Ecto neural progenitor cell (in vitro differentiated cells): Measurements from ENCODE around the gene BMERB1.
"Not testable (repeated sequence)": the region's sequence is repeated elsewhere in the genome, so short reads cannot be mapped to it uniquely, and the experiment has no call there.

Experiments
- DNase-seq: peaks from one replicate; pipeline ENCODE4 v3.0.0-alpha.2; 2018; ENCODE audit warnings: low spot score

The BMERB1 gene

DNA sequence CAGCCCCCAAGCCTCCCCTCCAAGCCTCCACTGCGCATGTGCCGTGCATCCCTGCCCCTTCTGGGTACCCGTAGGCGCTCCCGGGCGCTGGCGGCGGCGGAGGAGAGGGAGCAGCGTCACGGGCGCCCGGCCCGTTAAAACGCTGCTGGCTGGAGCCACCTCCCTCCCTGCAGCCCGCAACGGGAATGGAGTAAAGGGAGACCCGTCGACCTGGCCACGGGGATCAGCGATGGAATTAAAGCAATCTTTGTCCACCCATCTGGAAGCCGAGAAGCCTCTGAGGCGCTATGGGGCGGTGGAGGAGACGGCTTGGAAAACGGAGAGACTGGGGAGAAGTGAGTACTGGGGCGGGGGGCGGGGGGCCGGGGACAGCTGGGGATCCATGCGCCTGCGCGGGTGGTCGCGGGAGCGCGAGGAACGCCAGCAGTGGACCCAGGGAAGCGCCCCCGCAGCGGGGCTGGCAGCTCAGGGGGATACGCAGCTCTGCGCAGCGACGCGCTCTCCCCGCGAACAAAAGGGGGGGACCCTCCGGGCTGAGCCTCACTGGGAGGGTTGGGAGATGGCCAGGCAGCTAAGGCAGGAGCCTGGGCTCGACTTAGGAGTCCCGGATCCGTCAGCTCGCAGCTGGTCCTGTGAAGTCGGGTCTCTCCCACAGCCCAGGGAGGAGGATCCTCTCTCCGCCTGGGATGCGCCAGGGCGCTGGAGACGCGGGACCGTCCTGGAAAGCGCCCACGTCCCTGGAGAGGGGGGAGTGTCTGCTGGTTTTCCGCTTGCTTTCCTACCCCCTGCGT lies at the start of gene BMERB1:
Gene BMERB1, plus strand, starts transcription at position 164 of the 791 bp plus-strand sequence. Its CDS starts 66 bp downstream, at position 230.
- DNase-seq: peak; percentile 84

DNA sequence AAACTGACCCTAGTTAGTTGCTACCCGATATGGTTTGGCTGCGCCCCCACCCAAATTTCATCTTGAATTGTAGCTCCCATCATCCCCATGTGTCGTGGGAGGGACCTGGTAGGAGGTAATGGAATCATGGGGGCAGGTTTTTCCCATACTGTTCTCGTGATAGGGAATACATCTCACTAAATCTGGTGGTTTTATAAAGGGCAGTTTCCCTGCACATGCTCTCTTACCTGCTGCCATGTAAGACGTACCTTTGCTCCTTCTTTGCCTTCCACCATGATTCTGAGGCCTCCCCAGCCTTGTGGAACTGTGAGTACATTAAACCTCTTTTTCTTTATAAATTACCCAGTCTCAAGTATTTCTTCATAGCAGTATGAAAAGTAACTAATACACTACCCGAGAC lies 46.3 kb upstream of the BMERB1 start:
- not testable (repeated sequence) for DNase-seq

- DNase-seq: not testable (repeated sequence)
Observed at GRCh38 chr16:15389916-15390315, 44.5 kb upstream of the BMERB1 start.

DNA sequence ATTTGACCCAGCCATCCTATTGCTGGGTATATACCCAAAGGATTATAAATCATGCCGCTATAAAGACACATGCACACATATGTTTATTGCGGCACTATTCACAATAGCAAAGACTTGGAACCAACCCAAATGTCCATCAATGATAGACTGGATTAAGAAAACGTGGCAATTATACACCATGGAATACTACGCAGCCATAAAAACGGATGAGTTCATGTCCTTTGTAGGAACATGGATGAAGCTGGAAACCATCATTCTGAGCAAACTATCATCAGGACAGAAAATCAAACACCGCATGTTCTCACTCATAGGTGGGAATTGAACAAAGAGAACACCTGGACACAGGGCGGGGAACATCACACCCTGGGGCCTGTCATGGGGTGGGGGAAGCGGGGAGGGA lies 41.4 kb upstream of the BMERB1 start:
- not testable (repeated sequence) for DNase-seq

- DNase-seq: peak; percentile 57
Observed at GRCh38 chr16:15395631-15396508, 38.5 kb upstream of the BMERB1 start, which contains the start of gene MPV17L. Gene MPV17L, plus strand, starts transcription at chr16:15395754. Its CDS starts 144 bp downstream, at chr16:15395898.

- DNase-seq: not testable (repeated sequence)
Observed at GRCh38 chr16:15396509-15396829, 37.9 kb upstream of the BMERB1 start.

GRCh38 chr16:15396948-15397594 lies 37.3 kb upstream of the BMERB1 start:
- no peak for DNase-seq

DNA sequence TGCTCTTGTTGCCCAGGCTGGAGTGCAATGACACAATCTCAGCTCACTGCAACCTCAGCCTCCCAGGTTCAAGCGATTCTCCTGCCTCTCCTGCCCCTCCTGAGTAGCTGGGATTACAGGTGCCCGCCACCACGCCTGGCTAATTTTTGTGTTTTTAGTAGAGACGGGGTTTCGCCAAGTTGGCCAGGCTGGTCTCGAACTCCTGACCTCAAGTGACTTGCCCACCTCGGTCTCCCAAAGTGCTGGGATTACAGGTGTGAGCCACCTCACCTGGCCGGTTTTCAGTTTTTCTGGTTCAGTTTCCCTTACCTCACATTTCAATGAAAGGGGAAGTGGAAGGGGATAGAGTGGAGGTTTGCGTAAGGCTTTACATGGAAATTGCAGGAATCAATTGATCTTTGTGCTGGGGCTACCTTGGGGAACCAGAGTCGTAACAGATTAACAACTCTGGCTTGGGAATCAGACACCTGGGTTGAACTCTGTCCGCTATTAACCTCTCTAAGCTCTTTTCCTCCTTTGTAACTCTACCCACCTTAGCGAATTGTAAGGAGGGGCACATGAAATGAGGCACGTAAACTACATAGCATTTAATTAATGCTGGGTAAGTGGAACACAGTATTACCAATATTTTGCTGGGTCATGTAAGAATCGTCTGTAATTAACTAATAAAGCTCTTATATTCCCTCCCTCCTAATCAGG lies 35.6 kb upstream of the BMERB1 start:
- DNase-seq: no peak

GRCh38 chr16:15399317-15399716 lies 35.1 kb upstream of the BMERB1 start:
- no peak for DNase-seq

GRCh38 chr16:15400314-15400713 lies 34.1 kb upstream of the BMERB1 start:
- not testable (repeated sequence) for DNase-seq

DNA sequence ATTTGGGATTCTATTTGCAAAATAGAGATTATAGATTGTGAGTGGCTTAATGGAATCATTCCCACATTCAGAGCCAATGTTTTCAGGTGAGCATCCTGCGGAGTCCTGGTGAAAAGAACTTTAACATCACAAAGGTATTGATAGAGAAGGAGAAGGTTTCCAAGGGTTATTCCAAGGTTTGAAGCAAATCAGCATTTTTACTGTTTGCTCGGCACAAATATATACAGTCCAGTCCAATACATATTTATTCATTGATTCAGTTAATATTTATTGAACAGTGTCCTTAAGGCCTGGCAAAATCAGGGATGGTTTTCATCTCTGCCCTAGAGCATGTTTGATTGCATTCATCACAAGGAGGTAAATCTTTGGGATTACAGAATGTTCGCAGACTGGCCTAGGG lies 32.4 kb upstream of the BMERB1 start:
- DNase-seq: no peak

DNA sequence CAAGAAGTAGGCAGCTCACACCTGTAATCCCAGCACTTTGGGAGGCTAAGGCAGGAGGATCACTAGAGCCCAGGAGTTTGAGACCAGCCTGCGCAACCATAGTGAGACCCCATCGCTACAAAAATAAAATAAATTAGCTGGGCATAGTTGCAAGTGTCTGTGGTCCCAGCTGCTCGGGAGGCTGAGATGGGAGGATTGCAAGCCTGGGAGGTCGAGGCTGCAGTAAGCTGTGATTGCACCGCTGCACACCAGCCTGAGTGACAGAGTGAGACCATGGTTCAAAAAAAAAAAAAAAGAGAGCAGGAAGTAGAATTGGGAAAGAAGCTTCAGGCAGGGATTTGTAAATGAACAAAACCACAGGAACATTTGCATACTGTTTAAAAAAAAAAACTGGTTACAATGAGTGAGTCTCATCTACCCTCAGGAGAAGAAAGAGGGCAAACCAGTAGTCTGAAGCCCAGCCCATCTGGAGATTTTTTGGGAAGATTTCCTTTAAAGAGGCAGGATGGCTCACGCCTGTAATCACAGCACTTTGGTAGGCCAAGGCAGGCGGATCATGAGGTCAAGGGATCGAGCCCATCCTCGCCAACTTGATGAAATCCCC lies 30.9 kb upstream of the BMERB1 start:
- no peak for DNase-seq

DNA sequence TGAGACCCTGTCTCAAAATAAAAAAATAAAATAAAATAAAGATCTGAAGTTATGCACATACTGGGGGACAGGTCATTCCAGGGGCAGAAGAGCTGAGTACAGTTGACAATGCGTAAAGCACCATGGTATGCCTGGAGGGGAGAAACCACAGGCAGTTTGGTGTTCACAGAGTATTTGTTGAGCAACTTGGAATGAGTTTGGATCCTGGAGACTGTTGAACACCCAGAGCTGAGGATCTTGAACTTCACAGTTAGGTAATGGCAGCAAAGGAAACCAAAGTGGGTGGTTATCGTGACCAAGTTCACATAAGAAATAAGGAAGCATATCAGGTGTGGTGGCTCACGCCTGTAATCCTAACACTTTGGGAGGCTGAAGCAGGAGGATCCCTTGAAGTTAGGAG lies 30.3 kb upstream of the BMERB1 start:
- not testable (repeated sequence) for DNase-seq

DNA sequence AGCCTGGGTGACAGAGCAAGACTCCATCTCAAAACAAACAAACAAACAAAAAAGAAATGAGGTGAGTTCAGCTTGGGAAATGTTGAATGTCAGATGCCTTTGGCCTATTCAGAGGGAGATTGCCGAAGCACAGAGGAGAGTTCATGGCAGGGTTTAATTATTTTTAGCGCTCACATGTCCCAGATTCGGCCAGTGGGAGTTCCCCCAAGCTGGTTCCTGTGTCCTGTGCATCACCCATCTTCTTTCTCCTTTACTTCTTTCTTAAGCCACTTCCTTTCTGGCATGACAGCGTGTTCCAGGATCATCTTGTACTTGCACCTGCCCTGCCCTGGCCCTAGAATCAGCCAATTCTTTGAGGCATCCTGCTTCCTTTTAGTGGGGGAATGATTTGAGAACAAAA lies 29.6 kb upstream of the BMERB1 start:
- no peak for DNase-seq

GRCh38 chr16:15407756-15408155 lies 26.6 kb upstream of the BMERB1 start:
- not testable (repeated sequence) for DNase-seq

DNA sequence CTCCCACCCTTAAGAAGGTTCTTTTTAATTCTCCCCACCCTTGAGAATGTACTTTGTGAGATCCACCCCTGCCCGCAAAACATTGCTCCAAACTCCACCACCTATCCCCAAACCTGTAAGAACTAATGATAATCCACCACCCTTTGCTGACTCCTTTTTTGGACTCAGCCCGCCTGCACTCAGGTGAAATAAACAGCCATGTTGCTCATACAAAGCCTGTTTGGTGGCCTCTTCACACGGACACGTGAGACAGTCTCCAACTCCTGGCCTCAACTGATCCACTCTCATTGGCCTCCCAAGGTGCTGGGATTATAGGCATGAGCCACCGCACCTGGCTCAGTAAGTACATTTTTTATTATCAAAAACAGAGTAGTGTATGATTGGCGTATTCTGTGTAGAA lies 24.9 kb upstream of the BMERB1 start:
- DNase-seq: not testable (repeated sequence)

- DNase-seq: no peak
Observed at GRCh38 chr16:15415511-15415985, 18.8 kb upstream of the BMERB1 start.

DNA sequence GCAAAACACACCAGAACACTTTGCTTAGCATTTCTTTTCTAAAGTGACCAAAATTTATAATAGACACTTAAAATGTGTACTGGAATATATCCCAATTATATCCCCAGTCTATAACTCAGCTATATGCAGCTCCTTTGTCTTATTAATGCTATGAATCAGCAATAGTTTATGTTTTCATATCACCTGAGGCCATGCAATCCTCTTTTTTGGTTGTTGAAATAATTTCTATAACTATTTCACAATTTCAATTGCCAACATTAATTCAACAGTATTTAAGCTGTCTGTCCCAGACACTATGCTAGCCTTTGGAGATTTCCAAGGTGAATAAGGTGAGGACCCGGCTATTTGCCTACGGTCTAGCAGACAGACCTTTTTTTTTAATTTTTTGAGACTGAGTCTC lies 17.2 kb upstream of the BMERB1 start:
- DNase-seq: no peak

GRCh38 chr16:15418206-15418605 lies 16.2 kb upstream of the BMERB1 start:
- DNase-seq: no peak

- DNase-seq: not testable (repeated sequence)
Observed at GRCh38 chr16:15421696-15422095, 12.7 kb upstream of the BMERB1 start.

DNA sequence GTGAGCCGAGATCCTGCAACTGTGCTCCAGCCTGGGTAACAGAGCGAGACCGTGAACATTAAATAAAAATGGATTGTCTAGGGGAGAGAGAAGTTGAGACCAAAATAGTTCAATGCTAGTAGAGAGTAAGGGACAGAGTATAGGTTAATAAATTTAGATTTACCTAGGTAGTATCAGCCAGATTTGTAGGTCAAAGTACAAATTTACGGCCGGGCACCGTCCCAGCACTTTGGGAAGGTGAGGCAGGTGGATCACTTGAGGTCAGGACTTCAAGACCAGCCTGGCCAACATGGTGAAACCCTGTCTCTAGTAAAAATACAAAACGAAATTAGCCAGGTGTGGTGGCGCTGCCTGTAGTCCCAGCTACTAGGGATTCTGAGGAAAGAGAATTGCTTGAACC lies 12.2 kb upstream of the BMERB1 start:
- no peak for DNase-seq
